Activated CD8-positive, alpha-beta memory T cell treated with anti-CD3 and anti-CD28 coated beads for 24 hours (primary cell): Measurements from ENCODE around the gene ZNF576.
"Not testable (repeated sequence)": the region's sequence is repeated elsewhere in the genome, so short reads cannot be mapped to it uniquely, and the experiment has no call there.

Experiments used
- DNase-seq: peaks from one replicate; pipeline ENCODE4 v3.0.0-alpha.2; 2020

The ZNF576 gene

DNA sequence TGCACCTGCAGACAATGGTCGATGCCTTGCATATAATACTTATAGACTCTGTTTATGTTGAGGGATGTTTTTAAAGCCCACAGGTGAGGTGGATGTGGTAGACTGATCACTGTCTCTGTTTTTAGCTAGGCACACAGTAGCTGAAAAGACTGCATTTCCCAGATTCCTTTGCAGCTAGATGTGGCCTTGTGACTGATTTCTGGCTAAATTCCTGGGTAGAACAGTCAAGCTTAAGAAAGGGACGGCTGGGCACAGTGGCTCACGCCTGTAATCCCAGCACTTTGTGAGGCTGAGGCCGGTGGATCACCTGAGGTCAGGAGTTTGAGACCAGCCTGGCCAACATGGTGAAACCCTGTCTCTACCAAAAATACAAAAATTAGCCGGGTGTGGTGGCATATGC lies 3.9 kb downstream of the ZNF576 start:
- DNase-seq: not testable (repeated sequence)

DNA sequence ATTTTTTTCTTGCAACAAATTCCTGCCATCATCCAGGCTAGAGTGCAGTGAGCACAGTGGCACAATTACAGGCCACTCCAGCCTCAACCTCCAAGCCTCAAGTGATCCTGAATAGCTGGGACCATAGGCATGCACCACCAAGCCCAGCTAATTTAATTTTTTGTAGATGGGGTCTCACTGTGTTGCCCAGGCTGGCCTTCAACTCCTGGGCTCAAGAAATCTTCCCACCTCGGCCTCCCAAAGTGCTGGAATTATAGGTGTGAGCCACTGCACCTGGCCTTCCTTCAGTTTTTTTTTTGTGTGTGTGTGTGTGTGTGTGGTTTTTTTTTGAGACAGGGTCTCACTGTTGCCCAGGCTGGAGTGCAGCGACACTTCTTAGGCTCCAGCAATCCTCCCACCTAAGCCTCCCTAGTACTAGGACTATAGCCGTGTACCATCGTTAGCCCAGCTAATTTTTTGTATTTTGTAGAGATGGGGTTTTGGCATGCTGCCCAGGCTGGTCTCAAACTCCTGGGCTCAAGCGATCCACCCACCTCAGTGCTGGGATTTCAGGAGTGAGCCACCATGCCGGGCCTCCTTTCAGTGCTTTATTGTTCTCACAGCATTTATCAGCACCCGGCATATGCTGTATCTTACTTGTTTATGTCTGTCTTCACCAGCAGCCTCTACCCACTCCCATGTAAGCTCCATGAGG lies 9.6 kb downstream of the ZNF576 start:
- DNase-seq: no peak

DNA sequence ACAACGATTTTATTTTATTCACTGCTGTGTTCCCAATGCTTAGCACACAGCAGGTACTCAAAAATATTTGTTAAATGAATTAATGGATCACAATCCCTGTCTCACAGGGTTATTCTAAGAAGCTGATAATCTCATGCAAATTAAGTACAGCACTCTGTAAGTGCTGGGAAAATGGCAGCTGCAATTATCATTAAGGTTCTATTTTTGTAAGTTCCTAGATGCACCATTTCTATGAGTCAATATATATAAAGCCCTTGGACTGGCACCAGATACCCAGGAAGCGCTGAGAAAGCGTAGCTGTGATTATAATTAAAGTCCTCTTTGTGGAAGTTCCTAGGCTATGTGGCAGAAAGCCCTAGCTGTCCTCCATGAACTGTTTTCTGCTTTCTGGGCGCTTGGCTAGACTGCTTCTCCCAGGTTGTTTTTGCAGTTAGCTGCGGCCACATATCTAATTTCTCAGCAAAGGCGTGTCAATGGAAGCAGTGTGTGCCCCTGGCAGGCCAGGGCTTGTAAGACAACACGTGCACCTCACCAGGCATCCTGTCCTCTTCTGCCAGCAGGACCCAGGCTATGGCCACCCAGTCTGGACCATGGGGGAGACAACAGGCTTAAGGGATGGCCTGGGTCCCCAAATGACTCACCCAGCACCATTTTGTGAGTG lies 10.3 kb downstream of the ZNF576 start:
- no peak for DNase-seq

DNA sequence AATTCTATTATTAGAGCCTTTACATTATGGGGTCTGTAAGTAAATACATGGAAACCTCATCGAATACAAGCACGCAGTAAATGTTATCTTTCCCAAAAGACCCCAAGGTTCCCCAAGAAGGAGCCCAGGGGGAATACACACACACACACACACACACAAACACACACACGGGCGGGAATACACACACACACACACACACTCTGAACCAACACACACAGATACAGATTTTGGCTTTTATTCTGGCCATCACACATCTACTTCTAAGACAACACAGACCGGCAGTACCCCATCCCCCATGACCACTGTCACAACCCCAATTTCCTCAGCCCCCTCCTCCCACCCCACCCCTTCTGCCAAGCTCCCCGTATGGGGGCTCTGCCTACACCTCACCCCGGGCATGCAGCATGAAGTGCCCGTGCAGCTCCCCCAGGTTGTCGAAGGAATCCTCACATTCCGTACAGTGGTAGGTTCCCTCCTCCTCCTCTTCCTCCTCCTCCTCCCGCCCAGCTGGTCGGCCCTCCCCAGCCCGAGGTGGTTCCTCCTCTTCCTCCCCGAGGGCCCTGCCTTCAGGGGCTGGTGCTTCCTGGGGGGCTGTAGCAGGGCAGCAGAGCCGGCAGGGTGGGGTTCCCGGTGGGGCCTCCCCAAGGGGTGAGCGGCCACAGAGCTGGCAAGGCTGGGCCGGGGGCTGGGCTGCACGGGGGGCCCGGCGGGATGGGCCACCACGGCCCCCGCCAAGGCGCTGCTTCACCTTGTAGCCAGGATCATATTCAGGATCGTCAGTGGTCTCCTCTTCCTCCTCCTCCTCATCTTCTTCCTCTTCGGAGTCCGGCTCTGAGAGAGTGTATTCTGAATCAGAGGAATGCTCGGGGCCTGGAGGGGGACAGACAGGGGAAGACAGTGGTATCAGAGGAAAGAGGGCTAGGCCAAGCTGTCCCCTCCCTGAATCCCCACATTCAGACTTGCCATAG lies 11.1 kb downstream of the ZNF576 start:
- no peak for DNase-seq

DNA sequence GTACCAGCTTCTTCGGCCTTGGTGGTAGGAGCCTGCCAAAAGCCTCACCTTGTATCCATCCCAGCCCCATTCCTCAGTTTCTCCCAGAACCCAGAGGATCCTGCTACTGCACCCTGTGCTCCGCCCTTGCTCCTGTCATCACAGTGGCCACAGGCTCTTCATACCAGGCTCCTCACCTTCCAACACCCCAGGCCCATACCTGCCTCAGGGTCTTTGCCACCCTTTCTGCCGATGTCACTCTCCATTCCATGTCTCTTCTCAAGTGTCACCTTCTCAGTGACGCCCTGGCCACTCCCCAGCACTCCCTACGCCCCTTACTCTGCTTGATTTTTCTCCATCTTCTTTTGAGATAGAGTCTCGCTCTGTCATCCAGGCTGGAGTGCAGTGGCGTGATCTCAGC lies 13.5 kb downstream of the ZNF576 start:
- no peak for DNase-seq

DNA sequence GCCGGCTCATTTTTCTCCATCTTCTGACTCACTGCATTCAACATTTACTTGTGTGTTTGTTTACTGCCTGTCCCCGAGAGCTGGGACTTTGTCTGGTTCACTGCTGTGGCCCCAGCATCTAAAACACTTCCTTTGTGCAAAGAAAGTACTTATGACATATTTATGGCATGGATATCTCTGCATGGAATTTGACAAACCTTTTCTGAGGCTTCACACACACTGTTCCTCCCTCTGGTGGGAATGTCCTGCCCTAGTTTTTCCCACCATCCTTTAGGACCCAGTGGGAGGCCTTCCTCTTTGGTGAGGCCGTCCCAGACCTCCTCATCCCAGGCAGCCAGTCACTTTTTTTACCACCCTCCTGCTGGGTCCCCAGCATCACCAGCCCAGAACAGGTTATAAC lies 14.1 kb downstream of the ZNF576 start:
- no peak for DNase-seq

DNA sequence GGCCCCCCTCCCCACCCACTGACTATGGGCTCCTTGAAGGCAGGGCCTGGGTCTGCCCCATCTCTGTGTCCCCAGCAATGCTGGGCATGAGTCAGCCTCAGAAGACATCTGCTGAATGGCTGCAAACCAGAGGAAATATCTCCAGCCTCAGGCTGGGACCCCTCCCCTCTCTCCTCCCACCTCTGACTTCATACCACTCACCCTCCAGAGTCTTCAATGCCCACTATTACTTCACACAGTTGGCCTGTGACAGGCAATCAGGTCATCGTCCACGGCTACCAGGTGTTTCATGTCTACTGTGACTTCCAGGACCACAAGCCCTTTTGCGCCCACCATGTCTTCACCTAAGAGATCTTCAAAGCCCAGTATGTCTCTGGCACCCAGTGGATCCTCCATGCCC lies 15.4 kb downstream of the ZNF576 start, which contains the start of gene SRRM5:
Gene SRRM5 (plus strand): TSS at position 301 of the 400 bp plus-strand sequence. CDS start 34 bp downstream, at position 335.
- no peak for DNase-seq

DNA sequence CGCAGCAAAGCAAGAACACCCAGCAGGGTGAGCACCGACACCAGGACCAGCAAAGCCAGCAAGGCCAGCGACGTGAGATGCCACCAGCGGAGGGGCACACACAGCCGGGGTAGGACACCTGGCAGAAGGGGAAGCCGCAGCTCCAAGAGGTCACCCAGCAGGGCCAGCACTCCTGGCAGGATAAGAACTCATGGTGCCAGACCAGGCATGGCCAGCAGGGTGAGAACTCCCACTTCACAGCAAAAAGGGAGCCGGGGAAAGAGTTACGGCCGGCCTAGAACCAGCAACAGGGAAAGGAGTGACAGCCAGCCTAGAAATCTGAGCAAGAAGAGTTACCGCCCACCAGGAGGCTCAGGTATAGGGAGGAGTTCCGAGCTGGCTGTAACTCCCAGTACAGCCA lies 16.0 kb downstream of the ZNF576 start:
- no peak for DNase-seq

DNA sequence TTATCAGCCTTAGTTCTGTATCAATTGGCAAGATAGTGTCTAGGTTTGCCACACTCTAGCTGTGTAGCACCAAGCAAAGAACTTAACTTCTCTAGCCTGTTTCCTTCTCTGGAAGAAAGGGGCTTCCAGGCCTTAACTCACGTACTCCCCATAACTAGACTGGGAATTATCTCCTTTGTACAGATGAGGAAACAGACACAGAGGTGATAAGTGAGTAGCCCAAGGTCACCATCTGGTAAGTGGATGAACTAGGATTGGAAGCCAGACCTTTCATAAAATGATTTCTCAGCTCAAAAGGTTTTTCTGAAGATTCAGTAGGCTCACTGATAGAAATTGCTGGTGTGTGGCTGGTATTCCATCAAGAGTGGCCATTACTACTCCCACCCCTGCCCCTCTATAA lies 19.9 kb downstream of the ZNF576 start:
- no peak for DNase-seq

DNA sequence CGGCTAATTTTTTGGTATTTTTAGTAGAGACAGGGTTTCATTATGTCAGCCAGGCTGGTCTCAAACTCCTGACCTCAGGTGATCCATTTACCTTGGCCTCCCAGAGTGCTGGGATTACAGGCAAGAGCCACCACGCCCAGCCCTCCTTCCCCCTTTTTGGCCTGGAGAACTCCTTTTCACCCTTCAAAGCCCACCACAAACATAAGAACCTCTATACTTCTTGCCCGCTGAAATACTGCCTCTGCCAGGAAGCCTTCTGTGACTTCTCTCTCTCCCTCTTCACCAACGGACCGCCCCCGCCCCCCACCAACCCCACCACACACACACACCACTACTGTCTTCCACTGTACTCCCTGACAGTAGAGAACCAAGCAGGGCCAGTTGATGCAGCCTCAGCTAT lies 20.6 kb downstream of the ZNF576 start:
- DNase-seq: no peak

DNA sequence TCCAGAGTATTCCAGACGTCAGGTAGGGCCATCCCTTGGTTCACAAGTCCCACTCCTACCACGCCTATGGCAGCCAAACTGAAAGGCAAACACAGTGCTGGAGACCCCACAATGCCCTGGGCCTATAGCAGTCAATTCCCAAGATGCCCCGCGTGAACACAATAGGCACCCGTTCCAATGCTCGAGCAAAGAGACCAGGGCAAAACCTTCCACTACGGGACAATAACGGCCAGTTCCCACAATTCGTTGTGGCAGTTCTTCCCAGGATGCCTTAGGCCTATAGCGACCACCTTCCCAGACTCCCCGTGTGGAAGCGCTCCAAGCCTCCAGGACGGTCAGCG lies 22.5 kb downstream of the ZNF576 start:
- DNase-seq: no peak

DNA sequence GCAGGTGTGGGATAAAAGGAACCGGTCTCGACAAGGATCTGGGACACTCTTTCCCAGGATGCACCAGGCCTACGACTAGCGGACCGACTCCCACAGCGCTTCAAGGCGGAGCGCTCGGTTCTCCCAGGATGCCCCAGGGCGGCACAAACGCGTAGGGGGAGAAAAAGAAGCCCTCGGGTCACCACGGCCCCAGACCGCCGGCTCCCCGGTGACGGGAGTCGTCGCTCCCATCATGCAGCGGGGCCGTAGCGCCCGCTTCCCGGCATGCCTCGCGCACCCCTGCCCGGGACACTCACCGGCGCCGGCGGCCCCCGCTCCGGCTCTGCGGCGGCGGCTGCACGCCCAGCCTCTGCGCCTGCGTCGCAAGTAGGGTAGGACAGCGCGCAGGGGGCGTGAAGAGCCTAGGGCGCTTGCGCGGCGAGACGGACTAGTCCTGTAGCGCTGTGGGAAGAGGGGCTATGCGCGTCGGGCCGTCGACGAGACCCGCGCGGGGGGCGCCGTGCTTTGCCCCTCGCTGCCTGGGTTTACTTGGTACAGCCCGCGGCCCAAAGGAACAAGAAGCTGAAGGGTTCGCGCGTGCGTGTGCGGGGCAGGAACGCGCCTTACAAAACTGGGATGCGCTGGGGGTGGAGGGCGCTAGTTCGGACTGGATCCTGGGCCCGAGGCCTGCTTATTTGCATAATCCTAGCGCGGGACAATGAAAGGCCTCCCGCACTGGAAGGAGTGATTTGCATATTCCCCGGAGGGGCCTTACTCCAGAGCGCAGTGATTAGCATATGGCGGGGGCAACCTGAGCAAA lies 23.1 kb downstream of the ZNF576 start, which contains the start of gene ZNF428:
Gene ZNF428 (minus strand): TSS at position 368 of the 799 bp plus-strand sequence. CDS start 5,325 bp downstream, outside the sequence.
- peak; percentile 93 for DNase-seq

DNA sequence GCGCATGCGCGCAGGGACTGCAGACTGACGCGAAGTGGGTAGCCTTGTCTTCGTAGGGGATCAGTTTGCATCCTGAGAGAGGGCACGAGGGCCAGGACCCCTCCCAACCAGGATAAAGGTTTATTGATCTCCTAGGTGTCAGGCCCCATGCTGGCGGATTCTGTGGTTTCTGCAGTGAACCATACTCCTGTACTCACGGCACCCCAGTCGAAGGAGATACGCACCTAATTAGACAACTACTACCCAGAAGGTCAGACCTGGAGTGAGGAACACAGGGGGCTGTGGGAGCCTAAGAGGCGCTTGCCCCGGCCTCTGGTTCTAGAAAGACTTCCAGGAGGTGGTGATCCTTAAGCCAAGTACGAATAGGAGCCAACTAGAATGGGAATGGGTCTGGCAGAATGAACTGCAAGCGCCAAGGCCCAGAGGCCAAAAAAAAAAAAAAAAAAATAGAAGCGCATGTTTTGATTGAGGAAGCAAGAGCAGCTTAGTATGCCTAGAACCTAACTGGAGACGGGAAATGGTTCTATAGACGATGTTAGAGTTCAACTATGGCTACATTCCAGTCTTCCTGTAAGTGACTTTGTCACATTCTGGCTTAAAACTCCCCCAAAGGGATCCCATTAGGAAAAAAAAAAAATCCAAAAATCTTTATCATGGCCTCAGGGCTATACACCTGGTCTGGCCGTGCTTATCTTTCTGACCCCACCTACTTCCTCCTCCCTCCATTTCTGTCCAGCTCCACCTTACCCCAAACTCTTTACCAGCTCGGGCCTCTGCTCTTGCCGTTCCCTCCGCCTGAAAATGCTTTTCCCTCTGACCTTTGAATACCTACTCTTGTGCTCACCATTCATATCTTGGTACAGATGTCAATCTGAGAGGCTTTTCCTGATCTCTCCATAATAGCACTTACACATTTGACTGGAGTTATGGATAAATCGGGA lies 23.9 kb downstream of the ZNF576 start:
- DNase-seq: no peak

DNA sequence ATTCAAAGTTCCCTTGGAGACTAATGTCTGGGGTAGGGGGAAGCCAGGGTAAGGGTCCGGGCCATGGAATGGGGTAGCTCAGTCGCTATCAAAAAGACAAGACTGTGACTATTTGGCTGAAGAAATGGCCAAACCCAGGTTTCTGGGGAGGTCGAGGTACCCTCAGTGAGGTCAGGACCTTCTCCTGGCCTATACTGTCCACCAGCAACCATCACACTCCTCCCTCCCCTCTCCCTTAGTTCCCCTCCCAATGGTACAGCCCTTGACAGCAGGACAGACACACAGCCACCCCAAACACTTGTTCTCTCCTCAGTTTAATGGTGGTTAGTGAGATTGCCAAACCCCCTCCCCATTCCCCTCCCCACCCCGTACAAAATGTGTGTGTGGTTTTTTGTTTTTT lies 25.7 kb downstream of the ZNF576 start:
- DNase-seq: no peak

DNA sequence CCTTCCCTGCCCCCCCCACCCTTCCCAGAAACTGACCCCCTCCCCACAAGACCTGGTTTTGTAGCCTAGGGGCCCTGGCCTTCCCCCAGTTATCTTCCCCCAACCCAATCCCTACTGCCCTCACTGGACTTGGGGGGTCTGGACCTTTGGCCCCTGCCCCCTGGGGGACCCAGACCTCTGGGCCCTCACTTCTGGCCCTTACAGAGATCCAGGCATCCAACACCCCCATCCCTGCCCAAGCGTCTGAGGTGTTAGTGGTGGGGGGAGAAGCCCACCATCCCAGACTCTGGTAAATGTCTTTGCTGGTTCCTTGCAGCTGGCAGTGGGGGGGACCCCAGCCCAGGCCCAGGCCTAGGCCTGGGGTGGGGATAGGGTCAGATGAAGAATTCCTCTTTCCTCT lies 26.6 kb downstream of the ZNF576 start:
- DNase-seq: no peak

DNA sequence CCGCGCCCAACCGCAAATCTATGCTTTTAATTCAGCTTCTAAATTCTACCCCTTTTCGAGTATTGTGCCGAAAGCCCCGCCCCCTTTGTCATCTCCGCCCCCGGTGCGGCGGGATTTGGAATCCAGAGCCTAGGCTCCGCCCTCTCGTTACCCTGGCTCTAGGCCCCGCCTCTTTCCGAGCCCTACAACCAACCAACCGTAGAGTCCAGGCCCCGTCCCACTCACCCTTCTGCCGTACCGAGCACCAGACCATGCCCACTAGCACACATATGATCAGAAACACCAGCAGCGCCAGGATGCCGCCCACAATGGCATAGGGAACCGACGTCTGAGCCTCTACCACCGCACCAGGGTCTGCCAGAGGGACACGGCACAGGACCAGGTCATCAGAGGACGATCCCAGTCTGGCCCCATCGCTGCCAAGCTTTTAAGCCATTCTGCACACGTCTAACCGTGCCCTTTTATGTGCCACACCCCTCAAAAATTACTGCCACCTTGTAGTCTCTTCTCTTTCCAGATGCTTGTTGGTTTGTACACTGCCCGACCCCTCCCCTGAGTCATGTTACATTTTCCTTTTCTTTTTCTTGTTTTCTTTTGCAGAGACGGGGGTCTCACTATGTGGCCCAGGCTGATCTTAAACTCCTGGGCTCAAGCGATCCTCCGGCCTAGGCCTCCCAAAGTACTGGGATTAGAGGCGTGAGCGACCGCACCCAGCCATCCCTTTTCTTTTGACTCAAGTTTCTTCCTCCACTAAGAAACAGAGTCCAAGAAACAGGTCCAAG lies 27.7 kb downstream of the ZNF576 start:
- DNase-seq: no peak

DNA sequence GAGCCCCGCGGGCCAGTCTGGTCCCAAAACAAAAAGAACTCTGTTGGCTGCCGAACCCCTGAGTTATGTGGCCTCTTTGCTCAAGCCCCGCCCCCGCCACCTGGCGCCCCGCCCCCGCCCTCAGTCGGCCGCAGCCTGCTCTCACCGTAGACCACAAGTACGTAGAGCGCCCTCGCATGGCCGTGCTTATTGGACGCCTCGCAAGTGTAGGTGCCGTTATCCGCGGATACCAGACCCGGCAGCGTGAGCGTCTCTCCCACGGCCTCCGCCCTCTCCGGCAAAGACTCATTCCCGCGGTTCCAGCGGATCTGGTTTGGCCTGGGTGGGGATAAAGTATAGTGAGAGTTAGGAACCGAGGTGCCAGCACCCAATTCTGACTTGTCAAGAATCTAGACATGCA lies 28.5 kb downstream of the ZNF576 start:
- DNase-seq: peak; percentile 90

DNA sequence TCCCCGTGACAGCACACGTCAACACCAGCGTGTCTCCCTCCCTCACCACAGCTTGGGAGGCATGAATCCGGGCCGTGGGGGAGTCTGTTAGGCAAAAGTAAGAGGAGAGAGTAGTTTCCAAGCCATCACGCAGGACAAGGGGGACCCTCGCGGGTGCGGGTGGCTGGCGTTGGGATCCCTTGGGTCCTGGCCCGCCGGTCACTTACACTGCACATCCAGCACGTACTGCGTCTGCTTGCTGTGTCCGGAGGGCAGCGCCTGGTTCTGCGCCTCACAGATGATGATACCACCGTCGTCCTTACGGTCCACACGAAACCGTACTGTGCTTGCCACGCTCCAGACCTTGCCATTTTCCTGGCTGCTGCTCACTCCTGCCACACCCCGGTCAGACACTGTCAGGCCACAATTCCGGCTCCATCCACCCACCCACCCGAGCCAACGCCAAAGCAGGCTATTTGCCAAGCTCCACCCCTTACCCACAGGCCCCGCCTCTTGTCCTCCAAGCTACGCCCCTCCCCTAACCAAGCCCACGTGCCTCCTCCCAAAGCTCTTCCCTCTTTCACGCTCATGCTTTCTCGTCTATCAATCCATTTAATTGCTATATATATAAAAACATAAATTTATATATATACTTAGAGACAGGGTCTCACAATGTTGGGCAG lies 29.7 kb downstream of the ZNF576 start:
- no peak for DNase-seq

DNA sequence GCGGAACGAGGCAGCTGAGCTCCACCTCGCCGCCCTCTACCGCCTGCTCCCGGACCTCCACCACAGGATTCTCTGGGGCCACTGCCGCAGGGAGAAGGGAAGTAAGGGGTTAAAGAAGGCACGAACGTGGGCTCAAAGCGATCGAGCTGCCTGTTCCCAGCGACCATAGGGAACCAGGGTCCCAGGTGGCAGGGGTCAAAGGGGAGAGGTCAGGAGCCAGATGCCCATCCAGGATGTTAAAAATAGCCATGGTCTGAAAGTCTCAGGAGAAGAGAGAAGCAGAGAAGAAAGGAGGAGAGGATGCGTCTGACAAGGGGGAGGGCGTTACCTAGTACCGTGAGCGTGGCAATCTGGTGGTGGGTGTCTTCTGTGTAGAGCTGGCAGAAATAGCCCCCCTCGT lies 30.4 kb downstream of the ZNF576 start:
- no peak for DNase-seq
